GM21526 (cell line): ENCODE results near the gene LAMA2.

Experiments
- ATAC-seq: cut with Tn5 transposase; IDR thresholded peaks from one replicate; pipeline ENCODE4 v1.9.1; 2021; ENCODE audit warnings: moderate library complexity; ENCODE audit not compliant: unreplicated experiment, low FRiP score

The LAMA2 gene

GRCh38 chr6:129203190-129203900 lies 320.4 kb downstream of the LAMA2 start:
- no peak for ATAC-seq

DNA sequence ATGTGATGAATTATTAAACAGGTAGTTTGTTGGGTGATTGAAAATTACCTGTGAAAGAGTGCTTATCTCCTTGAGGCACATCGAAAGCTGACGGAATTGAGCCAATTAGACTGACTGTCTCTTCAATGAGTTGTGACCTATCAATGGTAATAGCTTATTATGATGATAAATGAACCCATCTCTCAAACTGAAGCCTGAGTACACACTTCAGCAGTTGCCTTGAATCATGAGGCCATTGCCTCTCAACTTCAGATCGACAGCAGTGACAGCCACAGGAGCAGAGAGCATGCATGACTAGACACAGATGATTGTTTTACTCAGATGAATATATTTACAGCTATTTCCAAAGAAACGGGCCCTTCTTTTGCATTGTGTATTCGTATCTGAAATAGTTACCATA lies 323.9 kb downstream of the LAMA2 start:
- no peak for ATAC-seq

- ATAC-seq: no peak
Observed at GRCh38 chr6:129207832-129208231, 324.9 kb downstream of the LAMA2 start.

- no peak for ATAC-seq
Observed at GRCh38 chr6:129208415-129209034, 325.6 kb downstream of the LAMA2 start.

DNA sequence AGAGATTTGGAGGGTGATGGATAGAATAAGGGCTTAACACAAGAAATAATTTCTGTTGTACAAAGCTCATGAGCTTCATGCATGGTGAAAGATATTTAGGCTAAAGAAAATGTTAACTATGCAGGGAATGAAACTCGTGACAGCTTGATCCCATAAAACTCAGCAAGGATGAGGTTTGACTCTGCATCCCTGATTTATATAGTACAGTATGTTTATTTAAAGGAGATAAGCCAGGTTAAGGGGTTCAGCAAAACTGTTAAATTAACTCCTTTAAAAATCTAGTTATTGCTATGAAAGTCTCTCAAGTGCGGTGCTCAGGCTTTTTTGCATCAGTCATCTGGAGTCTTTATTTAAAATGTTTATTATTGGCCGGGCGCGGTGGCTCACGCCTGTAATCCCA lies 326.4 kb downstream of the LAMA2 start:
- no peak for ATAC-seq

GRCh38 chr6:129210684-129211083 lies 327.7 kb downstream of the LAMA2 start:
- no peak for ATAC-seq

GRCh38 chr6:129211626-129212025 lies 328.7 kb downstream of the LAMA2 start:
- no peak for ATAC-seq

GRCh38 chr6:129212081-129212480 lies 329.1 kb downstream of the LAMA2 start:
- no peak for ATAC-seq

DNA sequence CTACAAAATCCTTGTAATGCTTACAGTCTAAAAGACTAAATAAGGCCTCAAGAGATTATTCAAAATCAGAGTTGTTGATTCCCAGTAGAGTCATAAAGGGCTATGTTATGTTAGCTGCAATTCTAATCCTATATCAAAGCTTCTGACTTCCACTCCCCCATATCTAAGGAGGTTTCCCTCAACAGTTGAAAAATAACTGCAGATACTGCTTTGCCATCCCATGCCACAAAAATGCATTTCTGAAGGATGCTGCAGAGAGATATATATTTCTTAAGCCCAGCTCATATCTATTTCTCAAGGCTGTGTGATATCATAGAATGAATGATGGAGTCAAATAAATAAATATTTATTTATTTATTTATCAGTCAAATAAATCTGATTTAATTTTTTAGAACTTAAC lies 332.3 kb downstream of the LAMA2 start:
- no peak for ATAC-seq

- ATAC-seq: no peak
Observed at GRCh38 chr6:129215916-129216520, 333.1 kb downstream of the LAMA2 start.

- no peak for ATAC-seq
Observed at GRCh38 chr6:129217701-129218100, 334.8 kb downstream of the LAMA2 start.

GRCh38 chr6:129233458-129234134 lies 350.7 kb downstream of the LAMA2 start:
- ATAC-seq: peak; percentile 68

DNA sequence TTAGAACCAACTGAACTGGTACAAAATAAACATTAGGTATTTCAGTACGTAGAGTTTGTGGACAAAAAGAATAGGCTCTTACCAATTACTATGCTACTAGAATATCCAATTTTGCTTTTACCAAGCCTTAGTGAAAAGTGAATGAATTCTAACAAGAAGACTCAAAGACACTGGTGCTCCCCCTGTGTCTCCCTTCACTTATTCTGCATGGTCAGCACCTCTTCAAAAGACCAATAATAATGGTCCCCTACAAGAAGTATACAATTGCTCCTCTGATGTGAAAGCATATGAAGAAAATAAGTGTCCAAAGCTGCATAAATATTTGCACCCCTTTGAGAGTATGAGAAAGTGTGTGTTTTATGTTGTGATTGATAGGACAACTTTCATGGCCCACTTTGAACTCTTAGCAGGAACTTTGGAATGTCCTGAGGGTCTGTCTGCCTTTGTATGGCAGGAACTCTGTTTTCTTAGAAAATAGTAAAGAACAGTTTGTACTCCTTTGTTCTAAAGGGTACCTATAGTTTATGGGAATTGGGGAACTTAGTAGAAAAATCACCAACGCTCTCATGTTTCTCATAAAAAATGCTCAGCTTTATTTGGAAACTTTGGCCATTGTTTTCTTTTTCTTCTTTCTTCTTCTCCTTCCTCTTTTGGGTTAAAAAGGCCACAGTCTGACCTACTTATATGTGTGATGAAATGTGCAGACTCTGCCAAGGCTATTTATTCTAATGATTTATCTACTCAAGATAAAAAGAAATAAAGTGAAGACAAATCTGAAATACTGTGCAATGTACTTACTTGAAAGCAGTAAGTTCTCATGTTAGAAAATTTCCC lies 352.4 kb downstream of the LAMA2 start:
- no peak for ATAC-seq

DNA sequence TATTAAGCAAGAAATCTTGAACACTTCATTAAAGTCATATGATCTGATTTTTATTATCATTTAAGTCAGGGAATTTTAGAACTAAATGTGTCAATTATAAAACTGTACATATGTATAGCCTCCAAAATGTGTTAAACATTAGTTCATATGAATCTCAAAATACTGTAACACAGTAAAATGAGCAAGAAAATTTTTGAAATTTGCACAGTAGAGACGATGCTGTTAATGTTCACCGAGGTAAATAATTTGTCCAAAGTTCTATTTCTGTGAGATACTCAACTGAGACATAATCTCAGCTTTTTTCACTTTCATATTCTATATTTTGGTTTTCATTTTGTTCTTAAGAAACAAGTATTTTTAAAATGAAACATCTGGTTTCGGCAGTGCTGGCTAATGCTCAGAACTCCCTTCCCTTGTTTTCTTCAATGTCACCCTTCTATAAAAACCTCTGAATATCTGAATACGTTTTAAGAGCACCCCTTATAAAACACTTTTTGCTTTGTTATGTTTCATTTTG lies 353.1 kb downstream of the LAMA2 start:
- peak; percentile 50 for ATAC-seq

- no peak for ATAC-seq
Observed at GRCh38 chr6:129238991-129239390, 356.1 kb downstream of the LAMA2 start.

GRCh38 chr6:129239825-129240491 lies 357.0 kb downstream of the LAMA2 start:
- no peak for ATAC-seq

- no peak for ATAC-seq
Observed at GRCh38 chr6:129240492-129240853, 357.5 kb downstream of the LAMA2 start.

- no peak for ATAC-seq
Observed at GRCh38 chr6:129242546-129242945, 359.6 kb downstream of the LAMA2 start.

DNA sequence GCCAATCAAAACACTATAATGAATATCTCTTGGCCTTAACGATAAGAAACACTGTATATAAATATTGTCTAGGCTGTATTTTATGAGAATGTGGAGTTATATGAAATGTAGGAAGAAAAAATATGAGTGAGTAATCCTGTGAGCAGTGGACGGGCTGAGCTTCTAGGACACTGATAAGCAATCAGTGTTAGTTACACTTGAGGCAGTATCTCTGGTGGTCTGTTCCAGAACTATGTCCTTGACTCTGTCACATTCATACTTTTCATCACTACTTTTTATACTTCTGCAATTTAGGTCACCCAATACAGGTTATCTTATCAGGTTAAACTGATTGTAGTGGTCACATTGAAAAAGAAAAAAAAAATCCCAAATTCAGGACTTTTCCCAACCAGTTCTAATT lies 360.4 kb downstream of the LAMA2 start:
- ATAC-seq: no peak

DNA sequence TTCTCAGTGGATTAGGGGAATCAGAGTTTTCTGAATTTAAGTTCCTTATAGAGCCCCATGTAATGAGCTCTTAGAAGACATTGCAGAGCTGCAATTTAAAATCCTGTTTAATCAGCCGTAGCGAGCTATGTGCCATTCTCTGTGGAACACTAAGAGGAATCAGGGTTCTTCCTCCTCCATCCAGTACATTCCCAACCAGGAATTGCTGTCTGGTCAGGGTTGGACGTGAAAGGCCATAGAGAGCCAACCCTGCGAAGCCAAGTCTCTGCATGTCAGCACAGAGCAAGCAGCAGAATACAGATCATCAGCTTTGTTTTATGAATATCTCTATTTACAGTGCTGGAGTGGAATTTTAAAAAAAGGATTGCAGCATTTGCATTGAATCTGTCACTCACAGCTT lies 366.0 kb downstream of the LAMA2 start:
- ATAC-seq: no peak
